ENCODE measurements around the gene UNC5A. TPM values are rescaled to one million over a fixed set of nuclear protein-coding genes. Genes with fewer than 3 reads are reported as not detected.
A peak's percentile ranks its signal among the peaks of the same experiment; 100 is the strongest.

The UNC5A gene
- polyA plus RNA-seq, 1 of the 3 experiments (the other 2 are of a cell fraction): 0.46 TPM

GRCh38 chr5:176816043-176816745 is 5.8 kb downstream of the UNC5A start:
- H3K9me3 ChIP-seq: no peaks in the 10 kb centered on the region
- CTCF ChIA-PET: interaction anchor here (0.9 to 16.4 kb wide), 11 partner anchors 11 to 158 kb away, joined by 3 to 167 read pairs (median 5); no protein-coding TSS in a partner anchor
- H3K36me3 ChIP-seq (replicated peaks in 1 of 2; ENCODE audit: control insufficient read depth in 1 of 2, insufficient read depth in 2 of 2, low read length in 1 of 2): no peaks in the 10 kb centered on the region
- 76% methylated on average over 2 of the region's 5 CpGs for WGBS (ENCODE audit: low lambda C conversion rate)
- peak overlapping the region in 1 of 2 experiments; percentile 72; a peak in 2 of 4 replicates for H3K27ac ChIP-seq (ENCODE audit: low read depth in 2 of 2, low read length in 1 of 2)
- no peak for DNase-seq
- POLR2A ChIA-PET: interaction anchor here (0.6 to 2.3 kb wide), 7 partner anchors 9 to 45 kb away, joined by 3 to 9 read pairs (median 3); no protein-coding TSS in a partner anchor
- H4K20me1 ChIP-seq (ENCODE audit: insufficient read depth): no peaks in the 10 kb centered on the region
- H3K27me3 ChIP-seq (ENCODE audit: insufficient read depth): peaks cover 13% of the 10 kb centered on the region
- H3K9me2 ChIP-seq: no peaks in the 10 kb centered on the region
- TF ChIP-seq CHD2 (IDR thresholded peaks at IDR 0.05; ENCODE audit: low read length, partially characterized antibody) (no peak), RCOR1 (IDR thresholded peaks at IDR 0.05; ENCODE audit: low read length) (no peak), FOXM1 (IDR thresholded peaks at IDR 0.05; ENCODE audit: low read depth) (no peak), YY1 (IDR thresholded peaks at IDR 0.05; ENCODE audit: low read depth) (no peak), SIN3A (IDR thresholded peaks at IDR 0.05; ENCODE audit: borderline replicate concordance, low read depth, low read length) (no peak), RFX5 (IDR thresholded peaks at IDR 0.05; ENCODE audit: low read length) (no peak), CTCF (IDR thresholded peaks at IDR 0.05) (no peak), PBX3 (IDR thresholded peaks at IDR 0.05) (no peak), TAF1 (IDR thresholded peaks at IDR 0.05; ENCODE audit: borderline replicate concordance, low read depth, low read length) (no peak)
- H3K9ac ChIP-seq: no peak overlapping the region
- no peaks in the 10 kb centered on the region for H3F3A ChIP-seq (replicated peaks; ENCODE audit: insufficient read depth)
- no peaks in the 10 kb centered on the region for H3K79me2 ChIP-seq (ENCODE audit: insufficient read depth)
- H3K4me3 ChIP-seq (ENCODE audit: low read depth in 2 of 2, low read length in 1 of 2): no peak overlapping the region
- H2AFZ ChIP-seq (ENCODE audit: low read depth): no peak overlapping the region
- peaks cover 0 to 49% of the 10 kb centered on the region in 2 experiments; a peak in 1 of 4 replicates for H3K4me1 ChIP-seq (ENCODE audit: control insufficient read depth in 1 of 2, insufficient read depth in 2 of 2, low read depth in 1 of 2, low read length in 1 of 2)
- no peak overlapping the region for H3K4me2 ChIP-seq

- POLR2A ChIA-PET: interaction anchor here (0.6 to 2.3 kb wide), 8 partner anchors 9 to 163 kb away, joined by 3 to 9 read pairs (median 3); no protein-coding TSS in a partner anchor
- DNase-seq: no peak
- no peaks in the 10 kb centered on the region for H3K9me2 ChIP-seq
- H2AFZ ChIP-seq (ENCODE audit: low read depth): no peak overlapping the region
- no peak overlapping the region for H3K4me3 ChIP-seq (ENCODE audit: low read depth in 2 of 2, low read length in 1 of 2)
- no peaks in the 10 kb centered on the region for H3K79me2 ChIP-seq (ENCODE audit: insufficient read depth)
- peaks cover 0 to 43% of the 10 kb centered on the region in 2 experiments; a peak in 1 of 4 replicates for H3K4me1 ChIP-seq (ENCODE audit: control insufficient read depth in 1 of 2, insufficient read depth in 2 of 2, low read depth in 1 of 2, low read length in 1 of 2)
- no peaks in the 10 kb centered on the region for H4K20me1 ChIP-seq (ENCODE audit: insufficient read depth)
- no peak overlapping the region for H3K9ac ChIP-seq
- no peaks in the 10 kb centered on the region for H3K36me3 ChIP-seq (replicated peaks in 1 of 2; ENCODE audit: control insufficient read depth in 1 of 2, insufficient read depth in 2 of 2, low read length in 1 of 2)
- H3K4me2 ChIP-seq: no peak overlapping the region
- peak overlapping the region in 1 of 2 experiments; percentile 72; a peak in 2 of 4 replicates for H3K27ac ChIP-seq (ENCODE audit: low read depth in 2 of 2, low read length in 1 of 2)
- 62% methylated on average over 9 of the region's 9 CpGs for WGBS (ENCODE audit: low lambda C conversion rate)
- no peaks in the 10 kb centered on the region for H3F3A ChIP-seq (replicated peaks; ENCODE audit: insufficient read depth)
- CTCF ChIA-PET: interaction anchor here (0.9 to 16.4 kb wide), 17 partner anchors 12 to 158 kb away, joined by 3 to 167 read pairs (median 4); partner anchors contain the start of gene HK3
- H3K27me3 ChIP-seq (ENCODE audit: insufficient read depth): peaks cover 10% of the 10 kb centered on the region
- no peaks in the 10 kb centered on the region for H3K9me3 ChIP-seq
- TF ChIP-seq RAD21 (IDR thresholded peaks at IDR 0.05; ENCODE audit: low read length): no peak
- no peak for TF ChIP-seq MXI1 (IDR thresholded peaks at IDR 0.05; ENCODE audit: low read depth, low read length)
- TF ChIP-seq TCF12 (IDR thresholded peaks at IDR 0.05): no peak
- TF ChIP-seq EP300 (IDR thresholded peaks at IDR 0.05; ENCODE audit: borderline replicate concordance in 1 of 2, low read depth in 1 of 2, low read length in 1 of 2): no peak
- TF ChIP-seq MEF2A (IDR thresholded peaks at IDR 0.05; ENCODE audit: borderline replicate concordance, low read depth): no peak
- TF ChIP-seq EZH2phosphoT487 (IDR thresholded peaks at IDR 0.05; ENCODE audit: borderline replicate concordance, low read depth): no peak
- TF ChIP-seq SIN3A (IDR thresholded peaks at IDR 0.05; ENCODE audit: borderline replicate concordance, low read depth, low read length): no peak
- no peak for TF ChIP-seq CTCF (IDR thresholded peaks at IDR 0.05)
- no peak for TF ChIP-seq RFX5 (IDR thresholded peaks at IDR 0.05; ENCODE audit: low read length)
- no peak for TF ChIP-seq REST (IDR thresholded peaks at IDR 0.05; ENCODE audit: low read depth, low read length)
Observed at GRCh38 chr5:176816791-176817347, 6.5 kb downstream of the UNC5A start.
